IPS-NIHi11 (cell line): ENCODE measurements around the gene DPT.

ENCODE experiments used
- DNase-seq: peaks from one replicate; pipeline ENCODE4 v3.0.0; 2012; ENCODE audit warnings: mixed read lengths, low spot score

Gene DPT

GRCh38 chr1:168656485-168656884 is 72.5 kb downstream of the DPT start:
- DNase-seq: no peak

GRCh38 chr1:168654198-168654915 is 74.6 kb downstream of the DPT start:
- DNase-seq: no peak

GRCh38 chr1:168653567-168653966 is 75.4 kb downstream of the DPT start:
- DNase-seq: no peak

- DNase-seq: no peak
Observed at GRCh38 chr1:168645721-168646120, 83.3 kb downstream of the DPT start.
